Parathyroid adenoma (tissue), 2 donors: Measurements from ENCODE around the gene ADARB2.

Experiments used
- H2AFZ ChIP-seq: fragments of 300-600 bp; sonication (generic); one replicate; pipeline ENCODE4 v1.7.0; 2017; ENCODE audit warnings: antibody characterized with exemption, mild to moderate bottlenecking
- H3K27ac ChIP-seq: fragments of 300-600 bp; sonication (generic); one replicate; pipeline ENCODE4 v1.7.0; 2017
- H3K27me3 ChIP-seq: fragments of 300-600 bp; sonication (generic); one replicate; pipeline ENCODE4 v1.7.0; 2017; ENCODE audit warnings: low read length; ENCODE audit not compliant: control insufficient read depth, insufficient read depth
- H3K36me3 ChIP-seq: fragments of 300-600 bp; sonication (generic); one replicate; pipeline ENCODE4 v1.7.0; 2017; ENCODE audit warnings: low read length; ENCODE audit not compliant: control insufficient read depth, insufficient read depth
- H3K4me1 ChIP-seq: fragments of 300-600 bp; sonication (generic); one replicate; pipeline ENCODE4 v1.7.0; 2017; ENCODE audit warnings: control low read depth
- H3K4me2 ChIP-seq: fragments of 300-600 bp; sonication (generic); one replicate; pipeline ENCODE4 v1.7.0; 2017; ENCODE audit warnings: low read length
- H3K4me3 ChIP-seq: fragments of 300-600 bp; sonication (generic); one replicate; pipeline ENCODE4 v1.7.0; 2017; ENCODE audit warnings: low read depth, low read length
- H3K79me2 ChIP-seq: fragments of 300-600 bp; sonication (generic); one replicate; pipeline ENCODE4 v1.7.0; 2017; ENCODE audit warnings: control low read depth
- H3K9ac ChIP-seq: fragments of 300-600 bp; sonication (generic); one replicate; pipeline ENCODE4 v1.7.0; 2017; ENCODE audit warnings: mild to moderate bottlenecking
- H3K9me3 ChIP-seq: fragments of 300-600 bp; sonication (generic); one replicate; pipeline ENCODE4 v1.7.0; 2017; ENCODE audit warnings: low read length; ENCODE audit not compliant: control insufficient read depth
- TF ChIP-seq, protein P1 (sequence below): fragments of 300-600 bp; sonication (generic); IDR thresholded peaks from one replicate; pipeline ENCODE4 v1.7.0; 2017; ENCODE audit warnings: antibody characterized with exemption, mild to moderate bottlenecking
- donor health status: primary hyperparathyroidism.

The ADARB2 gene

DNA sequence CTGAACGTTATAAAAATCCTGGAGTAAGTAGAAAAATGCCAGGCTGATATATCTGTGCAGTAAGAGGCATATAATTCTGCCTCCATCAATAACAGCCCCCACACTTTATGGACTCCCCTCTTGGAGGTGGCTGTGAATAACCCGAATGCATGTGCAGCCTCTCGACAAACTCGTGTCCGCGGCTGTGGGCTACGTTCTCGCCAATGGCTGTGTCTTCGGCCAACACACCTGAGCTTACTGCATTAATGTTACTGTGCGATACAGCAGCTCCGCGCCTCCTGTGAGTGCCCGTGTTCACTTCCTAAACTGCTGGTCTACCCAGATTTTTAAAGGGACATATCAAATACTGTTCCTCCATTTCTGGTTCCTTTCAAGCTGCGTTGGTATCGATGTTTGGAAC, 209.4 kb downstream of the ADARB2 start:
- no peaks in the 10 kb centered on the region for H3K79me2 ChIP-seq
- peaks cover 8% of the 10 kb centered on the region for H3K4me1 ChIP-seq
- H3K9me3 ChIP-seq: no peaks in the 10 kb centered on the region
- H3K9ac ChIP-seq: no peak overlapping the region
- no peak overlapping the region for H3K4me3 ChIP-seq
- no peaks in the 10 kb centered on the region for H3K36me3 ChIP-seq
- no peak overlapping the region for H3K4me2 ChIP-seq
- no peak overlapping the region for H2AFZ ChIP-seq
- H3K27ac ChIP-seq: no peak overlapping the region
- no peaks in the 10 kb centered on the region for H3K27me3 ChIP-seq
- TF ChIP-seq, protein P1, sequence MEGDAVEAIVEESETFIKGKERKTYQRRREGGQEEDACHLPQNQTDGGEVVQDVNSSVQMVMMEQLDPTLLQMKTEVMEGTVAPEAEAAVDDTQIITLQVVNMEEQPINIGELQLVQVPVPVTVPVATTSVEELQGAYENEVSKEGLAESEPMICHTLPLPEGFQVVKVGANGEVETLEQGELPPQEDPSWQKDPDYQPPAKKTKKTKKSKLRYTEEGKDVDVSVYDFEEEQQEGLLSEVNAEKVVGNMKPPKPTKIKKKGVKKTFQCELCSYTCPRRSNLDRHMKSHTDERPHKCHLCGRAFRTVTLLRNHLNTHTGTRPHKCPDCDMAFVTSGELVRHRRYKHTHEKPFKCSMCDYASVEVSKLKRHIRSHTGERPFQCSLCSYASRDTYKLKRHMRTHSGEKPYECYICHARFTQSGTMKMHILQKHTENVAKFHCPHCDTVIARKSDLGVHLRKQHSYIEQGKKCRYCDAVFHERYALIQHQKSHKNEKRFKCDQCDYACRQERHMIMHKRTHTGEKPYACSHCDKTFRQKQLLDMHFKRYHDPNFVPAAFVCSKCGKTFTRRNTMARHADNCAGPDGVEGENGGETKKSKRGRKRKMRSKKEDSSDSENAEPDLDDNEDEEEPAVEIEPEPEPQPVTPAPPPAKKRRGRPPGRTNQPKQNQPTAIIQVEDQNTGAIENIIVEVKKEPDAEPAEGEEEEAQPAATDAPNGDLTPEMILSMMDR: no peak

DNA sequence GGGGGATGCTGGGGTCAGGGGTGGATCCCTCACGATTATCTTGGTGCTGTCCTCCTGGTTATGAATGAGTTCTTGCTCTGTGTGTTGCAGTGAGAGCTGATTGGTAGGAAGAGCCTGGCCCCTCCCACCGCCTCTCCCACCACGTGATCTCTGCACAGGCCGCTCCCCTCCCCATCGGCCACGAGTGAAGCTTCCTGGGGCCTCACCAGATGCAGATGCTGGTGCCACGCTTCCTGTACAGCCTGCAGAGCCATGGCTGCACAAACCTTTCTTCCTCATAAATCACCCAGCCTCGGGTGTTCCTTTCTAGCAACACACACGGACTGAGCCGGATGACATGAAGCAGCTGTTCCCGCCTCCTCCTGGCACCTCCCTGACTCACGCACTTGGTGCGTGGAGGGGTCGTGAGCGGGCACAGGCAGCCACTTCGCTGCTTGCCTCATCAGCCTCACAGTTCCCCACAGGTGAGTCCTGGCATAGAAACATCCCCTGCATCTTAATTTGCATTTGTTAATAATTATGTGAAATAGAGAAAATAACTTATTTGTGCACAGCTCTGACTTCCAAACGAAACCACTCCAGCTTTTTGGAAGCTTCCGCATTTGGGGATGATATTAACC, 210.8 kb downstream of the ADARB2 start:
- H3K36me3 ChIP-seq: no peaks in the 10 kb centered on the region
- no peaks in the 10 kb centered on the region for H3K27me3 ChIP-seq
- no peak overlapping the region for H3K4me3 ChIP-seq
- no peak overlapping the region for H3K9ac ChIP-seq
- TF ChIP-seq, protein P1: no peak
- no peaks in the 10 kb centered on the region for H3K79me2 ChIP-seq
- H3K27ac ChIP-seq: no peak overlapping the region
- H3K4me1 ChIP-seq: peaks cover 3% of the 10 kb centered on the region
- H3K4me2 ChIP-seq: no peak overlapping the region
- no peak overlapping the region for H2AFZ ChIP-seq
- no peaks in the 10 kb centered on the region for H3K9me3 ChIP-seq

DNA sequence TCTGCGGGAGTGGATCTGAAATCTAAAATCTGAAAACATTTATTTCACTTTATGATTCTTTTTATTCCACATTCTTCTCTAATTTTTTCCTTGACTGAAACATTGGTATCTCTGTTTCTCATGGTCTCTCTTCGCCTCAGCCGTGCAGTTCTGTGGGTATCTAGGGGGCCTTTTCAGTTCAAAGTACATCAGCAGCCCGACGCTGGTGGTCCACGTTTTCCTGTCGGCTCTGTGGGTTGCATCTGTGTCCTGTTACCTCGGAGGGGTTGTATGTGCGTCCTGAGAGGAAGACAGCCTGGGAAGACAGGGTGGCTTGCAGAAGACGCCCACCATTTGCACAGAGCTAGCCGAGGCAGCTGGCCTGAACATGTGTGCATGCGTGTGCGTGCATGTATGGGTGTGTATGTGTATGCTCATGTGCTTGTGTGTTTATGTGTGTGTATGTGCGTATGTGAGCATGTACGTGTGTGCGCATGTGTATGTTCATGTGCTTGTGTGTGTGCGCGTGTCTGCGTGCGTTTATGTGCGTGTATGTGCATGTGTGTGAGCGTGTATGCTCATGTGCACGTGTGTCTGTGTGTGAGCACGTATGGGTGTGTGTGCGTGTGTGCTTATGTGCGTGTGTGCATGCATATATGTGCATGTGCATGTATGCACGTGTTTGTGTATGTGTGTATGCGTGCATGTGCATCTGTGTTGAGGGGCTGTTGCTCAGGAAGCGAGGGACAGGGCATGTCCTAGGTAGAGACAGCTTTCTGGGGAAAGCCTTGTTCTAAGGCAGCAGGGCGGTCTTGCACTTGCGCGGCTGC, 211.8 kb downstream of the ADARB2 start:
- Histone ChIP-seq H3K36me3 (no peaks in the 10 kb centered on the region), H3K27me3 (no peaks in the 10 kb centered on the region), H3K4me1 (no peaks in the 10 kb centered on the region), H3K27ac (no peak overlapping the region), H3K79me2 (no peaks in the 10 kb centered on the region), H2AFZ (no peak overlapping the region), H3K4me2 (no peak overlapping the region), H3K9ac (no peak overlapping the region), H3K9me3 (no peaks in the 10 kb centered on the region), H3K4me3 (no peak overlapping the region)
- TF ChIP-seq, protein P1: no peak

DNA sequence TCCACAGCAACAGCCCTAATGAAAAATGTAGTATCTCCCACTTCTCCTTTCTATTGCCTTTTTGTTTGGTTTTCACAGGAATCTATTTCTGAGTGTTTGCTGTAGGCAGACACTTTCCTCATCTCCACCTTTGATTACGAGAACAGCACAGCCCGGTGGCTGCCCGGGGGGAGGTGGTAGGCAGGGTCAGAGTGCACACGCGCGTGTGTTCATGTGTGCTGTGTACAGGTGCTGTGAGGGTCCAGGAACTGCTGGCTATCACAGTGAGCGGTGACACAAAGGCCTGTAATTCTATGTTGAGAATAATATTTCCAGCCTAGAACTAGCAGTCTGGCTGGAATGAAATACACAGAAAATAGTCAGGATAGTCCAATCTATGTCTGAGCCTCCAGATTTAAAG, 212.8 kb downstream of the ADARB2 start:
- no peak overlapping the region for H3K4me2 ChIP-seq
- H3K27ac ChIP-seq: no peak overlapping the region
- no peaks in the 10 kb centered on the region for H3K36me3 ChIP-seq
- TF ChIP-seq, protein P1: no peak
- H3K9ac ChIP-seq: no peak overlapping the region
- H2AFZ ChIP-seq: no peak overlapping the region
- H3K9me3 ChIP-seq: no peaks in the 10 kb centered on the region
- H3K4me3 ChIP-seq: no peak overlapping the region
- no peaks in the 10 kb centered on the region for H3K27me3 ChIP-seq
- no peaks in the 10 kb centered on the region for H3K79me2 ChIP-seq
- no peaks in the 10 kb centered on the region for H3K4me1 ChIP-seq
